Stimulated activated CD8-positive, alpha-beta memory T cell treated with anti-CD3 and anti-CD28 coated beads, Interleukin-2, amount 100 ng/mL, for 48 hours (primary cell): ENCODE results near the gene SLC36A3.
"Not testable (repeated sequence)": the region's sequence is repeated elsewhere in the genome, so short reads cannot be mapped to it uniquely, and the experiment has no call there.

Experiments used
- DNase-seq, 2 donors: peaks; one replicate each; pipeline ENCODE4 v3.0.0-alpha.2; 2020; ENCODE audit warnings: low read depth in 2 of 2

The SLC36A3 gene

GRCh38 chr5:151237685-151238084 lies 65.9 kb downstream of the SLC36A3 start:
- no peak for DNase-seq

- DNase-seq = no peak
Observed at GRCh38 chr5:151236888-151237287, 66.7 kb downstream of the SLC36A3 start.

GRCh38 chr5:151235239-151235571 lies 68.4 kb downstream of the SLC36A3 start:
- DNase-seq = not testable (repeated sequence)

DNA sequence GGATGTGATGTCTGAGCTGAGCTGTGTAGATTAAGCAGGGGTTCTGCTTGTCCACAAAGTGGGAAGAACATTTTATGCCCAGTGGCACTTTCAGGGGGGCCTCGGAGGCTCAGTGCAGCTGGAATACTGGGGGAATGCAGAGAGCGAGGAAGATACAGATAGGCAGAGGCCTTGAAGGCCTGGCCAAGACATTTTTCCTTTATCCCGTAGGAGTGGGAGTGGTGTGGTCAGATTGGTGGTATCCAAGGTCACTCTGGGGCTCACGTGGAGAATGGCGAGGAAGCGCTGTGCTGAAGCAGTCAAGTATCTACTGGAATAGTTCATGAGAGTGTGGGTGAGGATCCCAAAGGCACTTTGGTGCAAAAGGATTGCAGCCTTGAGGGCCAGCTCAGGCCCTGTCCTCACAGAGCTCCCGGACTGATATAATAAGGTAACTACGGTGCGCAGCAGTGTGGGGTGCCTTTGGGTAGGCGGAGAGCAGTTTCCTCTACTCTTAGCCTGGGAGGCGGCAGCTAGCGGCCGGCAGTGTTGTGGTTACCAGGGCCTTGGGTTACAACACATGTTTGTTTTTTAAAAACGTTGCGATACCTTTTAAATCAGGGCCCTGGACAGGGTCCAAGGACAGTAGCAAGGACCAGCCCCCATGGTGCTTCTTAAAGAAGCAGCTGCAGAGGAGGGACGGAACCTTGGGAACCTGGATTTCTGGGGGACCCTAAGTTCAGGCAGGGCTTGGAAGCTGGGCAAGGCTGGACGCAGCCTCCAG lies 68.9 kb downstream of the SLC36A3 start:
- DNase-seq = no peak

- no peak for DNase-seq
Observed at GRCh38 chr5:151233616-151234085, 69.9 kb downstream of the SLC36A3 start.

GRCh38 chr5:151231359-151231758 lies 72.2 kb downstream of the SLC36A3 start:
- no peak for DNase-seq

GRCh38 chr5:151230048-151230680 lies 73.4 kb downstream of the SLC36A3 start:
- DNase-seq = no peak

DNA sequence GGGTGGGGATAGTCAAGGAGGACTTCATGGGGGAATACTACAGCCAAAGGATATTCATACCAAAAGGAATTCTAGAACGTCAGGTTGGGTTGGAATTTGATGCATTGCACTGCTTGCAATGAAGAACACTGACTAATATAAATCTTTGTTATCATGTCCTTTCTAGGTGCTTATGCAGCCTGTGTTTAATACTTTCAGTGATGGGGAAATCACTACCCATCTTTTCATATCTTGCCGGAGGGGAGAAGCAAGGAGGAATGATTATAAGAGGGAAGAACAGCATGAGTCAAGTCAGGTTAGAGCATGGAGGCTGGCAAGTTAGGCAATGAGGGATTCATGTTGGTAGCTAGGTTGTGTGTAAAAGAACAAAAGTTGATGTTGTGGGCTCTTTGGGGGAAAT lies 74.6 kb downstream of the SLC36A3 start:
- DNase-seq = no peak

- no peak for DNase-seq
Observed at GRCh38 chr5:151227918-151228447, 75.6 kb downstream of the SLC36A3 start.
